ENCODE measurements around the gene DOC2A.
"Not testable (repeated sequence)": the region's sequence is repeated elsewhere in the genome, so short reads cannot be mapped to it uniquely, and the experiment has no call there.

The DOC2A gene

DNA sequence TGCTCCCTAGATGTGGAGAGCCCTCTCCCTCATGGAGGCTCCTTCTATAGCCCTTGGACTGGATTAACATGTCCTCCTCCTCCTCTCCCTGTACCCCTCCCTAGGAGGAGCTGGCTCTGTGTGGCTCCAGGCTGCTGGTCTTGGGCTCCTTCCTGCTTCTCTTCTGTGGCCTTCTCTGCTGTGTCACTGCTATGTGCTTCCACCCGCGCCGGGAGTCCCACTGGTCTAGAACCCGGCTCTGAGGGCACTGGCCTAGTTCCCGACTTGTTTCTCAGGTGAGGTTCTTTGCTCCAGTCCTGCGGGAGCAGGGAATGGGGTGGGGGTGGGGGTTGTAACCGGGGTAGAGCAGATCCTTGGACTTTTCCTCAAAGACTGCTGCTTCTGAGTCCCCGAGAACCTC, 39.5 kb downstream of the DOC2A start:
- H3K4me1 ChIP-seq (ENCODE audit: control insufficient read depth, insufficient read depth, low read length), result peaks cover 17% of the 10 kb centered on the region

DNA sequence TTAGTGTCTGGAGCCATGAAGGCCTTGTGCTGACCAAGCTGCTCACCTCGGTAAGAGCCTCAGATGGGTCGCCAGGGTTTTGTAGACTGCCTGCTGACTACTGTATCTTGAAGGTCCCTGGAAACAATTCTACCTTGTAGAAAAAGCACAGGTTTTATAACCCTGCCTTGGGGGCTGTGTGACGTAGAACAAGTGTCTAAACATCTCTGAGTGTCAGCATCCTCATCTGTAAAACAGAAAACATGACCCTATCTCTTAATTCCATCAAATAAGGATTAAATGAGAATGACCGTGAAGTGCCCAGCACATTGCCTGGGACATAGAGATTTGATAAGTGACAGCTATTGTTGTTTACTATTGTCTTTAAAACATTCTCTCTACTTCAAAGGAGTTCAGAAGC, 42.6 kb downstream of the DOC2A start:
- peaks cover 16% of the 10 kb centered on the region for H3K36me3 ChIP-seq (ENCODE audit: control insufficient read depth, insufficient read depth, low read length)
- H3K9me3 ChIP-seq (ENCODE audit: control insufficient read depth, low read length), result peaks cover 3% of the 10 kb centered on the region
- H3K27ac ChIP-seq (ENCODE audit: insufficient read depth, low read depth, low read length, poor library complexity, severe bottlenecking), result no peak overlapping the region
- H3K4me1 ChIP-seq (ENCODE audit: control insufficient read depth, insufficient read depth, low read length), result no peaks in the 10 kb centered on the region
- 91 to 93% methylated on average over 4 of the region's 4 CpGs for WGBS, 2 experiments
- H3K4me3 ChIP-seq (ENCODE audit: insufficient read depth, low read depth, low read length), result no peak overlapping the region
- no peaks in the 10 kb centered on the region for H3K27me3 ChIP-seq (ENCODE audit: control insufficient read depth, insufficient read depth, low read length, poor library complexity, severe bottlenecking)

More for the DNA sequence above, 39.5 kb downstream of the DOC2A start:
- 97 to 99% methylated on average over 8 of the region's 8 CpGs for WGBS, 2 experiments
- Histone ChIP-seq H3K27ac (ENCODE audit: insufficient read depth, low read depth, low read length, poor library complexity, severe bottlenecking) (no peak overlapping the region), H3K27me3 (ENCODE audit: control insufficient read depth, insufficient read depth, low read length, poor library complexity, severe bottlenecking) (no peaks in the 10 kb centered on the region), H3K36me3 (ENCODE audit: control insufficient read depth, insufficient read depth, low read length) (peaks cover 16% of the 10 kb centered on the region), H3K9me3 (ENCODE audit: control insufficient read depth, low read length) (peaks cover 3% of the 10 kb centered on the region), H3K4me3 (ENCODE audit: insufficient read depth, low read depth, low read length) (no peak overlapping the region)

DNA sequence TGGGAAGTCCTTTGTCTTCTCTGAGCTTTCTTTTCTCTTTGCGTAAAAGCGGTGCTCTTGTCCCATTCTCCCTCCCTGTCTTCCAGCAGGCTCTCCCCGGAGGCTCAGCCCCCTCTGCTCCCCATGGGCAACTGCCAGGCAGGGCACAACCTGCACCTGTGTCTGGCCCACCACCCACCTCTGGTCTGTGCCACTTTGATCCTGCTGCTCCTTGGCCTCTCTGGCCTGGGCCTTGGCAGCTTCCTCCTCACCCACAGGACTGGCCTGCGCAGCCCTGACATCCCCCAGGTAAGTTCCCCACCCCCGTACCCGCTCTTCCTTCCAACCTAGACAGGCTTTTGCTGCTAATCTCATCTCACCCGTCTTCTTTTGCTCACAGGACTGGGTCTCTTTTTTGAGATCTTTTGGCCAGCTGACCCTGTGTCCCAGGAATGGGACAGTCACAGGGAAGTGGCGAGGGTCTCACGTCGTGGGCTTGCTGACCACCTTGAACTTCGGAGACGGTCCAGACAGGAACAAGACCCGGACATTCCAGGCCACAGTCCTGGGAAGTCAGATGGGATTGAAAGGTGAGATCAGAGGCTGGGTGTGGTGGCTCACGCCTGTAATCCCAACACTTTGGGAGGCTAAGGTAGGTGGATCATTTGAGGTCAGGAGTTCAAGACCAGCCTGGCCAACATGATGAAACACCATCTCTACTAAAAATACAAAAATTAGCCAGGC, 47.6 kb downstream of the DOC2A start:
- H3K27ac ChIP-seq (ENCODE audit: insufficient read depth, low read depth, low read length, poor library complexity, severe bottlenecking), result no peak overlapping the region

DNA sequence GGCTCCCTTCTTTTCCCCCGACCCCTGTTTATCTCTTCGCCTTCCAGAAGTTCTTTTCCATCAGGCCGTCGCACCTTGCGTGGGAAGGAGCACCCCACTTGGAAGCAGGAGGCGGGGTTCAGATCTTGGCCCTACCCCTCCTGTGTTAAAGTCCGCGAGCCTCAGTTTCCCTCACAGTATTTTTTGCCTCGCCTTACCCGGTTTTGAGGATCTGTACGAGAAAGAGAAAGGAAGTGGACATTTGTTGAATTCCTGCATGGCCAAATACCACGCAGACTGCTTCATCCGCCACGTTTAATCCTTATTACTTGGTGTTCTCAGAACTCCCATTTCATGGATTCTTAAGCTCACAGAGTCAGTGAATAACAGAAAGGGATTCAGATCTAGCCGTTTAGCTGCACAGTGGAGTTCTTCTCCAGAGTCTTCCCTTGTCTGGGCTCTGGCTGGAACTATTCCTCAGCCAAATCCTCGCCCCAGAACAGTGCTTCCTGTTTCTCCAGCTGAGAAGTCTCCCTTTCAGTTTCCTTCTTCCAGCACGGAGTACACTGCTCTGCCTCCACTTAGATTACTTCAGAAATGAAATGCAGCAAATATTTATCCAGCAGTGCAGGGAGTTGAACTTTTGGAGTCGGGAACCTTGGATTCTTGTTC, 48.4 kb downstream of the DOC2A start:
- Histone ChIP-seq H3K9me3 (ENCODE audit: control insufficient read depth, low read length) (no peaks in the 10 kb centered on the region), H3K4me1 (ENCODE audit: control insufficient read depth, insufficient read depth, low read length) (no peaks in the 10 kb centered on the region), H3K4me3 (ENCODE audit: insufficient read depth, low read depth, low read length) (peak overlapping the region; percentile 58), H3K27ac (ENCODE audit: insufficient read depth, low read depth, low read length, poor library complexity, severe bottlenecking) (no peak overlapping the region), H3K27me3 (ENCODE audit: control insufficient read depth, insufficient read depth, low read length, poor library complexity, severe bottlenecking) (no peaks in the 10 kb centered on the region), H3K36me3 (ENCODE audit: control insufficient read depth, insufficient read depth, low read length) (no peaks in the 10 kb centered on the region)
- 26 to 29% methylated on average over 18 of the region's 18 CpGs for WGBS, 2 experiments

More for the DNA sequence above, 47.6 kb downstream of the DOC2A start:
- Histone ChIP-seq H3K27me3 (ENCODE audit: control insufficient read depth, insufficient read depth, low read length, poor library complexity, severe bottlenecking) (no peaks in the 10 kb centered on the region), H3K9me3 (ENCODE audit: control insufficient read depth, low read length) (no peaks in the 10 kb centered on the region), H3K4me3 (ENCODE audit: insufficient read depth, low read depth, low read length) (no peak overlapping the region), H3K36me3 (ENCODE audit: control insufficient read depth, insufficient read depth, low read length) (peaks cover 3% of the 10 kb centered on the region), H3K4me1 (ENCODE audit: control insufficient read depth, insufficient read depth, low read length) (no peaks in the 10 kb centered on the region)
- WGBS, 2 experiments, result 86 to 91% methylated on average over 14 of the region's 14 CpGs

DNA sequence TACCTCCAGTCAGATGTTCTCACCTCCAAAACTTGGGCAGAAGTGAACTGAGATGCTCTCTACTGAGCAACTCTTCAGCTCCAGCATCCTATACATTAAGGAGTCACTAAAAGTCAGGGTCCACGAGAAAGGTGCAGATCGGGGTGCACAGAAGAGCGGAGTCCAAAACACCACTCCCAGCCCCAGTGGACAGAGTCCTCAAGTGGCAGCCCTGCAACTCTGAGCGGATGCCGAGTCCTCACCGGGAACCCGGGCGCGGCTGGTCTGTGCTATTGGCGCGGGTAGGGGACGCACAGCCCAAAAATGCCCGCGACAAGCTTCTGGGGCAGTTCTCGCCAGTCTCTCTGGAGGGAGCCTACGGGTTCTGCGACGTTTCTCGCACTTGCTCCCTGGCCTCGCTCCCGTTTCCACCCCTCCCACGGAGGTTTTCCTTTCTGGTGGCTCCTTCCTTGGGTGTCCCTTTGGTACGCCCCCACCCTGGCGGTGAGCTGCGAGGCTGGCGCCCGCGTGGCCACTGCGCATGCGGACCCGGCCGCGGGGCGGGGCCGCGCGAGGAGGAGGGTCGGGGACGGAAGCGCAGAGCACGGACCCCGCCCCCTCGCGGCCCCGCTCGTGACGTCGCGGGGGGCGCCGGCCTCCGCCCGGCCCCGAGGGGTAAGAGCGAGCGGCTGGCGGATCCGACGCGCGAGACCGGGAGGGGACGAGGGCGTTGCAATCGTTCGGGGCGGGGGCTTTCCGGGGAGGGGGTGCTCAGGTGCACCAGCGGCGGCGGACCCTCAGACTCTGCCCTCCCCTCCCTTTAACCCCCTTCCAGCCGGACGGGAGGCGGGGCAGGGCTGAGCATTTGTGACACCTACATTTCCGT, 49.1 kb downstream of the DOC2A start, which contains the start of gene TMEM219:
TMEM219 (plus strand) TSS at position 601 of the 865 bp plus-strand sequence. CDS start 1,065 bp downstream, outside the sequence.
- peak within 1 kb of the TSS; percentile 58 for H3K4me3 ChIP-seq (ENCODE audit: insufficient read depth, low read depth, low read length)
- H3K27ac ChIP-seq (ENCODE audit: insufficient read depth, low read depth, low read length, poor library complexity, severe bottlenecking), result peak within 1 kb of the TSS; percentile 2
- WGBS, 2 experiments, result 1% methylated on average over 75 of the region's 75 CpGs
- no peaks in the 10 kb centered on the region for H3K9me3 ChIP-seq (ENCODE audit: control insufficient read depth, low read length)
- H3K4me1 ChIP-seq (ENCODE audit: control insufficient read depth, insufficient read depth, low read length), result no peaks in the 10 kb centered on the region
- H3K27me3 ChIP-seq (ENCODE audit: control insufficient read depth, insufficient read depth, low read length, poor library complexity, severe bottlenecking), result no peaks in the 10 kb centered on the region
- H3K36me3 ChIP-seq (ENCODE audit: control insufficient read depth, insufficient read depth, low read length), result no peaks in the 10 kb centered on the region

DNA sequence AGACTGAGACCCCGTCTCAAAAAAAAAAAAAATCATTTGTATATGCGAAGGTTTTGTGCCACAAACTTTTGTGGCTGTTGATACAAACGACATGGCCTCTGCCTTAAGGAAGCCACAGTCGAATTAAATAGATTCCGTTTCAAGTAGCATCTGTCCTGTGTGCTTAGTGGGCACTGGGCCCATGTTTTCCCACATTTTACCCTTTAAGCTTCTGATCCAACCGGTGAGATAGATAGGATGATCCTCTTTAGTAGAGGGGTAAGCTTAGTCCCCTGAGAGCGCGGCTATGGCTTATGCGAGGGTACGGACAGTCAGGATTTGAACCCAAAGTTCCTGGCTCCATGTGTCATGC, 49.7 kb downstream of the DOC2A start:
- Histone ChIP-seq H3K36me3 (ENCODE audit: control insufficient read depth, insufficient read depth, low read length) (no peaks in the 10 kb centered on the region), H3K27me3 (ENCODE audit: control insufficient read depth, insufficient read depth, low read length, poor library complexity, severe bottlenecking) (no peaks in the 10 kb centered on the region), H3K4me1 (ENCODE audit: control insufficient read depth, insufficient read depth, low read length) (no peaks in the 10 kb centered on the region), H3K9me3 (ENCODE audit: control insufficient read depth, low read length) (no peaks in the 10 kb centered on the region), H3K27ac (ENCODE audit: insufficient read depth, low read depth, low read length, poor library complexity, severe bottlenecking) (no peak overlapping the region), H3K4me3 (ENCODE audit: insufficient read depth, low read depth, low read length) (peak overlapping the region; percentile 58)
- WGBS, 2 experiments, result 85 to 87% methylated on average over 10 of the region's 10 CpGs

DNA sequence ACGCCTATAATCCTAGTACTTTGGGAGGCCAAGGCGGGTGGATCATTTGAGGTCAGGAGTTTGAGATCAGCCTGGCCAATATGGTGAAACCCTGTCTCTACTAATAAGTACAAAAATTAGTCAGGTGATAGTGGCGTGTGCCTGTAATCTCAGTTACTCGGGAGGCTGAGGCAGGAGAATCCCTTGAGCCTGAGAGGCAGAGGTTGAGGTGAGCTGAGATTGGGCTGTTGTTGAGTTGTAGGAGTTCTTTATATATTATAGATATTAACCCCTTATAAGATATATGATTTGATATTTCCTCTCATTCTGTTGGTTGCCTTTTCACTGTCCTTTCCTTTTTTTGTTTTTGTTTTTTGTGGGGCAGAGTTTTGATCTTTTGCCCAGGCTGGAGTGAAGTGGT, 51.0 kb downstream of the DOC2A start:
- H3K27me3 ChIP-seq (ENCODE audit: control insufficient read depth, insufficient read depth, low read length, poor library complexity, severe bottlenecking); H3K4me3 ChIP-seq (ENCODE audit: insufficient read depth, low read depth, low read length); H3K36me3 ChIP-seq (ENCODE audit: control insufficient read depth, insufficient read depth, low read length); H3K27ac ChIP-seq (ENCODE audit: insufficient read depth, low read depth, low read length, poor library complexity, severe bottlenecking); H3K4me1 ChIP-seq (ENCODE audit: control insufficient read depth, insufficient read depth, low read length); H3K9me3 ChIP-seq (ENCODE audit: control insufficient read depth, low read length): not testable (repeated sequence)
- WGBS, 2 experiments, result 92 to 96% methylated on average over 4 of the region's 4 CpGs

DNA sequence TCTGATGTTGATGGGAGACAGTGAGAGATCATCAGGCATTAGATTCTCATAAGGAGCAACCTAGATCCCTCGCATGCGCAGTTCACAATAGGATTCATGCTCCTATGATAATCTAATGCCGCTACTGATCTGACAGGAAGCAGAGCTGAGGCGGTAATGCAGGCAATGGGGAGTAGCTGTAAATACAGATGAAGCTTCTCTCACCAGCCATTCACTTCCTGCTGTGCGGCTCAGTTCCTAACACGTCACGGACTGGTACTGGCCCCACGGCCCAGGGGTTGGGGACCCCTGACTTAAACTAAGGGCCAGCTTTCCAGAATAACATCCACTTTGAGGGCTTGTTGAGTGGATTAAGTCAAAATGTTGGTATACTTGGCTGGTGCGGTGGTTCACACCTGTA, 51.5 kb downstream of the DOC2A start:
- Histone ChIP-seq H3K27me3 (ENCODE audit: control insufficient read depth, insufficient read depth, low read length, poor library complexity, severe bottlenecking) (no peaks in the 10 kb centered on the region), H3K9me3 (ENCODE audit: control insufficient read depth, low read length) (no peaks in the 10 kb centered on the region), H3K4me3 (ENCODE audit: insufficient read depth, low read depth, low read length) (no peak overlapping the region), H3K4me1 (ENCODE audit: control insufficient read depth, insufficient read depth, low read length) (no peaks in the 10 kb centered on the region), H3K27ac (ENCODE audit: insufficient read depth, low read depth, low read length, poor library complexity, severe bottlenecking) (no peak overlapping the region), H3K36me3 (ENCODE audit: control insufficient read depth, insufficient read depth, low read length) (no peaks in the 10 kb centered on the region)
- WGBS, 2 experiments, result 89% methylated on average over 9 of the region's 9 CpGs

DNA sequence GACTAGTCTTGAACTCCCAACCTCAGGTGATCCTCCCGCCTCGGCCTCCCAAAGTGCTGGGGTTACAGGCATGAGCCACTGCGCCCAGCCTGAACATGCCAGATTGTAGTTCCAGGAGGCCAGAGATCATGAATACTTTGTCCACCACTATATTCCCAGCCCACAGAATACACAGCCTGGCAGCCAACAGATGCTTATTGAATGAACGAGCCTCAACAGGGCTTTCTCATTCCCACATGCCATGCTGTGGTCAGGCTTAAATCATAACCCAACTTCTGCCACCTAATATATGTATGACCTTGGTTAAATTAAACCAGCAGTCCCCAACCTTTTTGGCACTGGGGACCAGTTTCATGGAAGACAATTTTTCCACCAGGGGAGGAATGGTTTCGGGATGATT, 52.1 kb downstream of the DOC2A start:
- Histone ChIP-seq H3K4me1 (ENCODE audit: control insufficient read depth, insufficient read depth, low read length) (no peaks in the 10 kb centered on the region), H3K27ac (ENCODE audit: insufficient read depth, low read depth, low read length, poor library complexity, severe bottlenecking) (no peak overlapping the region), H3K9me3 (ENCODE audit: control insufficient read depth, low read length) (no peaks in the 10 kb centered on the region), H3K4me3 (ENCODE audit: insufficient read depth, low read depth, low read length) (no peak overlapping the region), H3K27me3 (ENCODE audit: control insufficient read depth, insufficient read depth, low read length, poor library complexity, severe bottlenecking) (no peaks in the 10 kb centered on the region), H3K36me3 (ENCODE audit: control insufficient read depth, insufficient read depth, low read length) (no peaks in the 10 kb centered on the region)
- 93% methylated on average over 4 of the region's 5 CpGs for WGBS, 2 experiments

Measured in ectodermal cell (in vitro differentiated cells).